ENCODE data around the gene ARPP19.
"Not testable (repeated sequence)": the region's sequence is repeated elsewhere in the genome, so short reads cannot be mapped to it uniquely, and the experiment has no call there.

Gene ARPP19, protein sequence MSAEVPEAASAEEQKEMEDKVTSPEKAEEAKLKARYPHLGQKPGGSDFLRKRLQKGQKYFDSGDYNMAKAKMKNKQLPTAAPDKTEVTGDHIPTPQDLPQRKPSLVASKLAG

DNA sequence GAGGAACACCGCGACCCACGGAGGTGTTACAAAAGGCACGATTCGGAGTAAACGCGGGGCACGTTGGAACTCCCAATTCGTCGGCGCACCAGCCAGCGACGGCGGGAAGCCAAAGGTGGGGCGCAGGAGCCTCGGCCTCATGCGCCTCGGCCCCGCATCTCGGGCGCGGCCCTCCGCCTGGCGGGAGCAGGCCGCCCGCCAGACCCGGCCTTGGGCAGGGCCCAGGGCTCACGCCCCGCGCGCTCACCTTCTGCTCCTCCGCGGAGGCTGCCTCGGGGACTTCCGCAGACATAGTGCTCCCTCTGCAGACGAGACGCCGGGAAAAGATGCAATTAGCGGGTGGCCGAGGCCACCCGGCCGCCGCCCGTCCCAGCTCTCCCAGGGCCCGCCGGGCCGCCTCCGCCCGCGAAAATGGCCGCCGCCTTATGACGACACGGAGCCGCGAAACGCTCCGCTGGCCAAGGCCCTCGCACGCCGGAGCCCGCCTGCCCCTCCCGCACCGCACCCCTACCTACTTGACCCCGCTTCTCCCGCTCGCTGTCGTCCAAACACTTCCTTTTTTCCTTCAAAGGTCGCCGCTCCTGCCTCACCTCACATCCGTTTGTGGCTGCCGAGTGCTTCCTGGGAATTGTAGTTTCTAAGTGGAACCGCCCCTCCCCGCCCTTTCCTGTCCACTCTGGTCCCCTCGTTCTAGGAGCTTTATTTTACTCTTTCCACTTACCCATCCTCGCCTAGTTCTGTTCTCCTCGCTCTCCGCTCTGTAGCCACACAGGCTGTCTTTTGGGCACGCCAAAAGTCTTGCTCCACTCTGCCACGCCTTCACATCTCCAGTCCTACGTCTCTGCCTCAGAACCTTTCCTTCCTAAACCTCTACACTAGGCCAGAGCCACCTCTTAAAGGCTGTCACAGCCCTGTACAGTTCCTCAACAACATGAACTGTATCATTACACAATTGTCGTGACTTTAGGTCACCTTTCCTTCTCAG is at the start of gene ARPP19:
Gene ARPP19, minus strand, starts transcription at position 430 of the 985 bp plus-strand sequence. Its CDS starts 138 bp downstream, at position 292.
- peak; percentile 95 for DNase-seq

DNA sequence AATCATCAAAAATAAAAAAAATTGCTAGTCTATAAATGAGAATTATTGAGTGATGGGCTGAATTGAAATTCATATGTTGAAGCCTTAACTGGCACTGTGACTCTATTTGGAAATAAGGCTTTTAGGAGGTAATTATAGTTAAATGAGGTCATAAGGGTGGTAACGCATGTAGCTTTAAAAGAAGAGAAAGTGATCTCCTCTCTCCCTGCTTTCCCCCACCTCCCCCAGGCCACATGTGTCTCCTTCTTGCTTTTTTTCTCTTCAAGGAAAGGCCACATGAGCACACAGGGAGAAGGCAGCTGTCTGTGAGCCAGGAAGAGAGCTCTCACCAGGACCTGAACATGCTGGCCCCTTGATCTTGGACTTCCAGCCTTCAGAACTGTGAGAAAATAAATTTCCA is 48.2 kb upstream of the ARPP19 start:
- DNase-seq = no peak

DNA sequence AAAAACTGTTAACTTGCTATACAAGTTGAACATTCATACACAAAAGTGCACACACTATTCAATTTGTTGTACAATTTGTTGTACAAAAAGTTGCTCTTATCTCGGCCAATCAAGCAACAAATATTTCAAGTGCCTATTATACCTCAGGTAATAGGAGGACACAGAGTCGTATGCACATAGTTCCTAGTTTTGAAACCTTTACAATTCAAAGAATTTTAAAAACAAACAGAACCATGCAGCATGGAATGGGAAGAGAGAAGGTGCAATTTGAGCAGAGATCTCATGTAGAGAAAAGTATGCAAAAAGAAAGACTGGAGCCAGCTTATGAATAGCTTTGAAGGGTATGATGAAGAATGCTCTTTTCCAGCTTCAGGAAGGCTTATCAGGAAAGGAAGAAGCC is 46.5 kb upstream of the ARPP19 start:
- no peak for DNase-seq

DNA sequence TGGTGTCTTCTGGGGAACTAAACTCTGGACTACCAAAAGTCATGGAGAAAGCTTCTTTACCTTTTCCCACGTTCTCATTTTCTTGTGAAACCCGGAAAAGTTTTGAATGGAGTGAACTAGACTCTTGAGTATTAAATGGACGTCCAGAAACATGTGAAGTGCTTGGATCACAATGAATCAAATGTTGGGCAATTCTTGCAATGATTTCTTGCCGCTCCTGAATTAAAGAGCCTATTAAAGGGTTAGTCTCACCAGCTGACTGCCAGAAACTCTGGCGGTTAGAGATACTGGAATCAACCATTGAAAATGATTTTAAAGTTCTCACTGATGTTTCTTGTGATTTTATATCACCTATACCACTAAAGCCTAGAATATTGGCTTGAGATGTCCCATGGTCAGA is 40.8 kb upstream of the ARPP19 start:
- DNase-seq = no peak

DNA sequence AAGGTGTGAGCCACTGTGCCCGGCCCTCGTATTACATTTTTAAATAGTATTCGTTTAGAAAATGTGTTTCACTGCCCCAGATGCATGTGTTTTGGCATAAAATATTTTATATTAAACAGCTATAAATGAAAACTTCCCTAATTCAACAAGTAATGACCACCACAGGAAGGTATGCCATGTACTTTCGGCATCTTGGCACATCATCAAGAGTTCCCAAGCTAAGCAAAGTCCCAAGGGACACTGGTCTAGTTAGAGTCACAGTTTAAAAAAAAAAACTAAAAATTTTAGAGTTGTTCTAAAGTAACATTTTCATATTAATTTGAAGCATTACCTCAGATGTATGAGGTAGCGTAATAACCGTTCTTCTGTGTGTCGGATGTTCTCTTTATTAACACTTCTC is 15.6 kb upstream of the ARPP19 start:
- DNase-seq = no peak

DNA sequence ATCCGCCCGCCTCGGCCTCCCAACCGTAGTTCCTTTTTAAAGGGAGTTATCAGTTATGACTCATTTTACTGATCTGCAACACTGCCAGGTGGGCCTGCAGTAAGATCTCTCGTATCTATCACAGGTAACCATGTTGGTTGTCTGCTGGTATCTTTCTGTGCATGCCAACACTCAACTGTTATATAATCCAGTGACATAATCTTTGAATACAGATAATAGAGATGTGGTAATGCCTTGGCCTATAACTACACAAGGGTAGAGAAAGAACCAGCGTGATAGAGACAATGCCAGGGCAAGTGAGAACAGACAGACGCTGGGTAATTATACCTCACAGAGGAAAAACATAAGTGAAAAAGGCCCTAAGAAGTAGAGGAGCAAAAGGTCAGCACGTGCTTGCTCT is 11.0 kb upstream of the ARPP19 start:
- no peak for DNase-seq

DNA sequence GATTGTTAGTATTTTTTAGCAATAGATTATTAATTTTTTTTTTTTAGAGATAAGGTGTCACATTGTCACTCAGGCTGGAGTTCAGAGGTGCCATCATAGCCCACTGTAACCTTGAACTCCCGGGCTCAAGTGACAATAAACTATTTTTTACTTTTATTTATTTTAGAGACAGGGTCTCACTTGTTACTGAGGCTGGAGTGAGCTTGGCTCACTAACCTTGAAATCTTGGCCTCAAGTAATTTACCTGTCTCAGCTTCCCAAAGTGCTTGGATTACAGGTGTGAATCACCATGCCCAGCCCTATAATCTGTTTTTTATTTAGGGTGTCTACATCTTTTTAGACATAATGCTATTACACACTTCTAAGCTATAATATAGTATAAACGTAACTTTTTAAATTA is 7.9 kb upstream of the ARPP19 start:
- DNase-seq = no peak

DNA sequence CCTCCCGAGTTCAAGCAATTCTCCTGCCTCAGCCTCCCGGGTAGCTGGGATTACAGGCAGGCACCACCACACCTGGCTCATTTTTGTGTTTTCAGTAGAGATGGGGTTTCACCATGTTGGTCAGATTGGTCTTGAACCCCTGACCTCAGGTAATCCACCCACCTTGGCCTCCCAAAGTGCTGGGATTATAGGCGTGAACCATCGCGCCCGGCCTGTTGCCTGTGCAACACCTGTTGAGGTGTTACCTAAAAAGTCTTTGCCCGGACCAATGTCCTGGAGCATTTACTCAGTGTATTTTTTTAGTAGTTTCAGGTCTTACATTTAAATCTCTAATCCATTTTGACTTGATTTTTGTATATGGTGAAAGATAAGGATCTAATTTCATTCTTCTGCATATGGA is 6.7 kb upstream of the ARPP19 start:
- DNase-seq = not testable (repeated sequence)

DNA sequence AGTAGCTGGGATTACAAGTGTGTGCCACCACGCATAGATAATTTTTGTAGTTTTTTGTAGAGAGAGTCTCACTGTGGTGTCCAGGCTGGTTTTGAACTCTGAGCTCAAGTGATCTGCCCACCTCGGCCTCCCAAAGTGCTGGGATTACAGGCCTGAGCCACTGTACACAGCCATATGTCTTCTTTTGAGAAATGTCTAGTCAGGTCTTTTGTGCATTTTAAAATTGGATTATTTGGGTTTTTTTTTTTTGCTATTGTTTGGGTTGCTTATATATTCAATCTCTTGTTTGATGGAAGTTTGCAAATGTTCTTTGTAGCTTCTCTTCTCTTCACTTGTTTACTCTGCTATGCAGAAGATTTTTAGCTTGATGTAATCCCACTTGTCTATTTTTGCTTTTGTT is 6.2 kb upstream of the ARPP19 start:
- DNase-seq = no peak

DNA sequence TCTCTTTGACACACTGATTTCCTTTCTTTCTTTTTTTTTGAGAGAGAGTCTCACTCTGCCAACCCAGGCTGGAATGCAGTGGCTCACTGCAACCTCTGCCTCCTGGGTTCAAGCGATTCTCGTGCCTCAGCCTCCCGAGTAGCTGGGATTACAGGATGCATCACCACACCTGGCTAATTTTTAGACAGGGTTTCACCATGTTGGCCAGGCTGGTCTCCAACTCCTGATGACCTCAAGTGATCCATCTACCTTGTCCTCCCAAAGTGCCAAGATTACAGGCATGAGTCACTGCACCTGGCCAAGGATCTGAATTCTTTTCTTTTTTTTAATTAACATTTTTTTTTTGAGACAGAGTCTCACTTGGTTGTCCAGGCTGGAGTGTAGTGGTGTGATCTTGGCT is 5.8 kb upstream of the ARPP19 start:
- DNase-seq = not testable (repeated sequence)

DNA sequence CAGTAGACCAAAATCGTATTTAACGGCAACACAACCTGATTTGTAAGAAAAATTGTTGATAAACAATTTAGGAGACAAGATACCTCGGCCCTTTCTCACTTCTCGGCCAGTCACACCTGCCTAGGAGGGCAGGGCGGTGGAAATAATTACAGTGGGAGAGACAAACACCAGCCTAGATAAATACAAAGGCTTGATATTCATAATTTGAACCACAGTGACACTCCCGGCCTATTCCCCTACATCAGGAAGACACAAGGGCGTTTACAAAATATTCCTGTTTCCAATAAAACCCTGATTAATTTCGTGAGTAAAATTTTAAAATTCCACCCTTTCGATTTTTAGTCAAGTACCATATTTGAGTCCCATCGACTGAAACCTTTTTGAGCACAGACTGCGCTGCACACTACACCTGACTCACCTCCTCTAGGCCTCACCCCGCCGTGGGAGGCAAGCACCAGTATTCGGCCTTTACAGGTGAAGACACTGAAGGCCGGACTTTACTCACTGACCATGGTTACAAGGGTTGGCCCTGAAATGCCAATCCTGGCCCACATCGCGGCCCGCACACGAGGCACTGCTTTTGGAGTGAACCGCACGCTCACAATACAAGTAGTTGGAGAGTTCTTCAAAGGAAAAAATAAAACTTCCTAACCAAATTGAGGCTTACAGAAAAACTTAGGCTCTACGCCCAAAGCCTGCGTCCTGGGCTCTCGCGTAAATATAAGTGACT is 794 bp downstream of the ARPP19 start:
- peak; percentile 22 for DNase-seq

DNA sequence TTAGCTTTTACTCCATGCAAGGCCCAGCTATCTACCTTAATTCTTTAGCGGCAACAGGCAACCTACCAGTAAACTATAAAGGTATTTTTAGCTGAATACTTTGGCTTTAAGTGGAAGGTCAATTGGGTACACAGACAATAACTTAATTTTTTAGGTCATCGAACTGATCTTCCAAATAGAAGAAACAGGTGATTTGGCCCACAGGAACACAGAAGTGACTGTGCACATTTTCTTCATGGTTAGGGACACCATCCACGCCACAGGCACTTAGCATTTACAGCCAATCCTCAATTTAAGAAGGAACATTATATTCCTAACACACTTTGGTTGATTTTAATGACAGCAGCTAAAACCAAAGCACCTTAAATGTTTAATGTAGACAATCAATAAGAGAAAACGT is 1.9 kb downstream of the ARPP19 start:
- no peak for DNase-seq

DNA sequence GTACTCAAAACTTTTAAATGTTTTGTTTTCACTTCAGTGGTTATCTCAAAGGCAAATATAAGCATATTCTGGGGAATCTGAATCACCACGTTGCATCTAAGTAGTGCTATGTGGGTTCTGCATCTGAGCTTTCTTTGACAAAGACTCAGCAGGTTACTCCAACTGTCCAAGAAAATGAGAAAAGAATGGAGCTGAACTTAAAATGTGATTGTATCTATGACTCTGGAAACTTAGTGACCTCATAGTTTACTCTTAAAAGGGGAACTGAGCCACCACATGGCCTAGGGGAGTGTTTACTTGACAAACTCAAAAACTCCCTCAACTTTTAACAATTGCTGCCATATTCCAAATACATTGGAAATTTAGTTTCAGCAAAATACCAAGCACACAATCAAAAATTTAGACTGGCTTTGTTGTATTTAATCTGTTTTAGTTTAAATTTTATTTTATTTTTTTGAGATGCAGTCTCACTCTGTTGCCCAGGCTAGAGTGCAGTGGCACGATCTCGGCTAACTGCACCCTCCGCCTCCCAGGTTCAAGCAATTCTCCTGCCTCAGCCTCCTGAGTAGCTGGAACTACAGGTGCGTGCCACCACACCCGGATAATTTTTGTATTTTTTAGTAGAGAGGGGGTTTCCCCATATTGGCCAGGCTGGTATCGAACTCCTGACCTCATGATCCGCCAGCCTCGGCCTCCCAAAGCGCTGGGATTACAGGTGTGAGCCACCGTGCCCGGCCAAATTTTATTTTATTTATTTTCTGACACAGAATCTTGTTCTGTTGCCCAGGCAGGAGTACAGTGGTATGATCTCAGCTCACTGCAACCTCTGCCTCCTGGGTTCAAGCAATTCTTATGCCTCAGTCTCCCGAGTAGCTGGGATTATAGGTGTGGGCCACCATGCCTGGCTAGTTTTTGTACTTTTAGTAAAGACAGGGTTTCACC is 3.1 kb downstream of the ARPP19 start:
- DNase-seq = not testable (repeated sequence)

DNA sequence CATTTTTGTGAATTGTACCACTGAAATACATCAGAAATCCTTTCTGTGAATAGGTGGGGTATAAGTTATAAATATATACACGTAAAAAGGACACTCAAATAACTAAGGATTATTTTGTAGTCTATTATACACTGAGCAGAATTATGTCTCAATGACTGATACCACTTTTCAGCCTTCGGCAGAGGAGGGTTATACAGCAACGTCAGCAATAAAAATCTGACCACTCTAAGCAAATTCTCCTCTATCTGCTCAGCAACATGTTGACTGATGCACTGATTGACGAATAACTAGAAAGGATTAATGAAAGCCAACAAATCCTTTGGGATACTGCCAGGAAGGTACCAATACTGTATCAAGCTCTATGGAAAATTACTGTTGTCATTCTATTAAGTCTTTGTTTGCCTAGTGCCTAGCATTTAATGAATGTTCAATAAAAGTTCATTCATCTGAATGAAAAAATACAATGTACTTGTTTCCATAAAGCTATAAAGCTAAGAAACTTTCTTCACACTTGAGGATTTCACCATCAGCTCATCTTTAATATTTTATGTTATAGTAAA is 5.2 kb downstream of the ARPP19 start:
- DNase-seq = no peak

DNA sequence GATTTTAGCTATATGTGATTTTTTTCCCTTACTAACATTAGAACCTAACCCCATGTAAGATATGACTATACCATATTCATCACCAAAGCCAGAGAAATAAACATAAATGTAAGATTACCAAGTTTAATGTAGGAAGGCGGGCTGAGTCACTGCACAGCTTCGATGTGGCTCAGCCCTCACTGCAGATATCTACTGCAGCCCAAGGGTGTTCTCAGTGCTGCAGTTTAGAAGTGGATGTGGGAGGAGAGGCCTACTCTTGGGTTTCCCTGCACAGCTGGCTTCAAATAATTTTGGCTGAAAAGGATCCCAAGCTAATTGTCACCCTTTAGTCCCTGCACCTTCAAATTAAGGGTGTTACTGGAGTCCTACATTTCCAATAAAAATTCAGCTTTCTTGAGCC is 9.3 kb downstream of the ARPP19 start:
- DNase-seq = peak; percentile 45

DNA sequence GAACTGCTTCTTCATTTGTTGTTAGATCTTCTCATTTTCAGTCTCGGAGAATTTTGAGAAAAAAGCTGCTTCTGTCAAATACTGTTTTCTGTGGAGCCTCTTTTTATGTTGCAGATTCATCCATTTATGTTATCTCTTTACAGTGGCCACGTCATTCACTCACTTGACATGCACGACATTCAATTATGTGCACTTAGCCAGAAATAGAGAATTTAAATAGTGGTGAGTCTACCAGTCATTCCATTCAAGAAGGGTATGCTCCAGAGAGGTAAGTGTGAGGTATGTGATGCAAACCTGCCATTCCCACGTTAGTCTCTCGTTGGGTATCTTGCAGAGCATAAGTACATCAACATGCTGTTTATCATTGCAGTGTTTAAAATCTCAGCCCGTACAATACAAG is 9.8 kb downstream of the ARPP19 start:
- no peak for DNase-seq

DNA sequence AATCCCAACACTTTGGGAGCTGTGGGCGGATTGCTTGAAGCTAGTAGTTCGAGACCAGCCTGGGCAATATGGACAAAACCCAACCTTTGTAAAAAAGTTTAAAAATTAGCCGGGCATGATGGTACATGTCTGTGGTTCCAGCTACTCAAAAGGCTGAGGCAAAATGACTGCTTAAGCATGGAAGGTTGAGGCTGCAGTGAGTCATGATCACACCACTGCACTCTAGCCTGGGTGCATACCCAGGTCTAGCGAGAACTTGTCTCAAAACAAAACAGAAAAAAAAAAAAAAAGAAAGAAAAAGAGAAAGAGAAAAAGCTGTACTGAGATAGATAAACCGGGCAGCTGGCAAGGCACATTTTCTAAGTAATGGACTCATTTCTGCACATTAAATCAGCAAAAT is 10.6 kb downstream of the ARPP19 start:
- peak; percentile 52 for DNase-seq

DNA sequence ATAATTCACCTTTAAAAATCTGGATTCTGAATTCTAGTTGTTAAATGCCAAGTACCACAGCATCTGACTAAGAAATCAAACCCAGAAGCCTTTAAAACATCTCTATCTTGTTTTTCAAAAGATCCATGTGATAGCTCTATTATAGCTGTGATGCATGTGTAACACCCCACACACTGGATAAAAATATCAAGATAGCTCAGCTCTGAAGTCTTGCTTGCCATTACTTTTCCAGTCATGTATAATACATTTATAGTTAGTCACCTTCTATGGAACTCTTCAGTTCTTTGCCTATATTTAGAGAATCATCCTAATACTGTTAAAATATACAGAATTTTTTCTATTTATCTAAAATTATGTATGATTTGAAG is 11.6 kb downstream of the ARPP19 start:
- no peak for DNase-seq

DNA sequence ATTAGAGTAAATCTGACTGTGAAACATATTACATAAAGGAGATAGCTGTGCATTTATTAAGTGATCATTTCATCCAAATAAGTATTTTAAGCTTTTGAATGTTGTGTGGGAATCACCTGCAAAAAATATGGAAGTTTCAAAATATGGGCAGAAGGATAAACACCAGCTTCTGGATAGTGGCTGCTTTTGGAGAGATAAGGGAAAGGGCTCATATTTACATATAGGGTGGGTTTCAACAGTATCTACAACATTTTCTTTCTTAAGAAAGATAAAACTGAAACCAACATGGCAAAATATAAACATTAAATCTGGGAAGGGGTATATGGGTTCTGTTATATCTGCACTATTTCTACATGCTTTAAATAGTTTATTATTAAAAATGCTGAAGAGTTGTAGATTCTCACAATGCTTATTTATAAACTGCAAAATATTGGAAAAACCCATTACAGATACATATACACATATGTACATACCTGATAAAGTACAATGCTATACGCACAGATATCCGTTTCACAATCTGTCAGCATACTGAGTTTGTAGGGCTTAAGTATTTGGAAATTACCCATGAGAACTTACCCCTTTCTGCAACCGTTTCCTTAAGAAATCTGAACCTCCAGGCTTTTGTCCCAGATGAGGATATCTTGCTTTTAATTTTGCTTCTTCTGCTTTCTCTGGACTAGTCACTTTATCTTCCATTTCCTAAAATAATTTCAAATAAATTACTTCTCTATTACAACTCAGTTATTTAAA is 12.1 kb downstream of the ARPP19 start:
- DNase-seq = no peak

DNA sequence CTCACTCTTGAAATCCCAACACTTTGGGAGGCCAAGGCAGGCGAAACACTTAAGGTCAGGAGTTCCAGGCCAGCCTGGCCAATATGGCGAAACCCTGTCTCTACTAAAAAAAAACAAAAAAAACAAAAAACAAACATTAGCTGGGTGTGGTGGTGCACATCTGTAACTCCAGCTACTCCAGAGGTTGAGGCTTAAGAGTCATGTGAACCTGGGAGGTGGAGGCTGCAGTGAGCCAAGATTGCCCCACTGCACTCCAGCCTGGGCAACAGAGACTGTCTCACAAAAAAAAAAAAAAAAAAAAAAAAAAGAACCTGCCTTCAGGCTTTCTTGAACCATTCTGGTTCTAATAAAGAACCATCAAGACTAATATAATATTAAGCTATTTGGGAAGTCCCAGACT is 16.5 kb downstream of the ARPP19 start:
- no peak for DNase-seq

DNA sequence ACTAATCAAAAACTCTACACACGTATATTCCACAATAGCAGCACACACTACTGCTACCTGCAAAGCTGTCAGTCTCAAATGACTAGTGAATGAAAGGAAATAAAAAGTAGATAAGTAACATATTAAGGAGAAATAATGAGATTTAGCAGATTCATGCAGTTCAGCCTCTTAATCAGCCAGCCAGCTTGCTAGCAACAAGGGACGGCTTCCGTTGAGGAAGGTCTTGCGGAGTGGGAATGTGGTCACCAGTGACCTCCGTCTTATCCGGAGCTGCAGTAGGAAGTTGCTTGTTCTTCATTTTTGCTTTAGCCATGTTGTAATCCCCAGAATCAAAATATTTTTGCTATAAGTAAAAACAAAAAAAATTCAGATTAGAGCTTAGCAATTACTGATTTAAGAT is 17.1 kb downstream of the ARPP19 start:
- no peak for DNase-seq

DNA sequence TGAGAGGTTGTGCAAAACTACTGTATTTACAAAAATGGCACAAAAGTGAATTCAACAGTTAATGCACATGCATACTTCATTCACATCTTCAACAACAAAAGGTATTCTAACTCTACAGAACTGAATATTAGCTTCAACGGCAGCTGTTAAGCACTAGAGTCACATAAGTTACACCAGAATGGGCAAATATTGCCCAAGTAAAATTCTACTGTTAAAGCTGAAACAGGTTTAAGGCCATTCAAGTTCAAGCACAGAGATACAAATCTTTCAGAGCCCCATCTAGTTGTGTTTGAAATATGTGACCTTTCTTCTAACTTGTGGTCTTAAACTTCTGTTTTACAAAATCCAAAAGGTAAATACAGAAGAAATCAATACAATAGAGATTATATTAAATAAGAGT is 17.6 kb downstream of the ARPP19 start:
- not testable (repeated sequence) for DNase-seq
